Astrocyte (in vitro differentiated cells and primary cell): Measurements from ENCODE around the gene GID4. TPM values are rescaled to one million over a fixed set of nuclear protein-coding genes. Genes with fewer than 3 reads are reported as not detected.

Experiments
- DNase-seq: peaks from one replicate; pipeline ENCODE4 v3.0.0-alpha.2; 2010; ENCODE audit warnings: low read depth
- FAIRE-seq: peaks from 2 replicates; lab custom pipeline; 2011; peaks lifted over from hg19 to GRCh38; lab: Jason Lieb, UNC
- H2AFZ ChIP-seq: 2 replicates; pipeline ENCODE4 v1.6.0; 2012; ENCODE audit warnings: low read depth, low read length, inconsistent platforms
- H3K27ac ChIP-seq: 2 replicates; pipeline ENCODE4 v1.5.1; 2011; ENCODE audit warnings: low read depth, low read length, inconsistent platforms
- H3K27me3 ChIP-seq: 2 replicates; pipeline ENCODE4 v1.6.0; 2011; ENCODE audit warnings: low read length, inconsistent platforms; ENCODE audit not compliant: insufficient read depth
- H3K36me3 ChIP-seq: 2 replicates; pipeline ENCODE4 v1.5.1; 2011; ENCODE audit warnings: low read length, inconsistent platforms; ENCODE audit not compliant: insufficient read depth
- H3K4me1 ChIP-seq: 2 replicates; pipeline ENCODE4 v1.5.1; 2011; ENCODE audit warnings: low read length, inconsistent platforms; ENCODE audit not compliant: insufficient read depth
- H3K4me2 ChIP-seq: 2 replicates; pipeline ENCODE4 v1.6.0; 2012; ENCODE audit warnings: low read length, inconsistent platforms
- H3K4me3 ChIP-seq: 2 replicates; pipeline ENCODE4 v1.5.1; 2011; ENCODE audit warnings: low read depth, mild to moderate bottlenecking, low read length, inconsistent platforms; ENCODE audit not compliant: insufficient read depth
- H3K79me2 ChIP-seq: 2 replicates; pipeline ENCODE4 v1.6.0; 2012; ENCODE audit warnings: mild to moderate bottlenecking, low read length, inconsistent platforms; ENCODE audit not compliant: insufficient read depth
- H3K9ac ChIP-seq: 2 replicates; pipeline ENCODE4 v1.6.0; 2012; ENCODE audit warnings: mild to moderate bottlenecking, low read length, inconsistent platforms
- H3K9me3 ChIP-seq: 2 replicates; pipeline ENCODE4 v1.5.1; 2012; ENCODE audit warnings: low read depth, mild to moderate bottlenecking, low read length, inconsistent platforms; ENCODE audit not compliant: insufficient read depth
- H4K20me1 ChIP-seq: 2 replicates; pipeline ENCODE4 v1.6.0; 2012; ENCODE audit warnings: low read length, inconsistent platforms; ENCODE audit not compliant: insufficient read depth
- H3K27ac Mint-ChIP-seq: one replicate; pipeline ENCODE4 v1.8.0; 2021; ENCODE audit warnings: mild to moderate bottlenecking, mixed read lengths; ENCODE audit not compliant: unreplicated experiment
- H3K27me3 Mint-ChIP-seq: one replicate; pipeline ENCODE4 v1.8.0; 2021; ENCODE audit warnings: low read depth, mixed read lengths; ENCODE audit not compliant: unreplicated experiment
- H3K36me3 Mint-ChIP-seq: one replicate; pipeline ENCODE4 v1.8.0; 2021; ENCODE audit warnings: low read depth, mixed read lengths; ENCODE audit not compliant: unreplicated experiment
- H3K4me1 Mint-ChIP-seq: one replicate; pipeline ENCODE4 v1.8.0; 2021; ENCODE audit warnings: low read depth, mixed read lengths; ENCODE audit not compliant: unreplicated experiment
- H3K4me3 Mint-ChIP-seq: one replicate; pipeline ENCODE4 v1.8.0; 2021; ENCODE audit warnings: mild to moderate bottlenecking, moderate library complexity, mixed read lengths; ENCODE audit not compliant: unreplicated experiment
- H3K9me3 Mint-ChIP-seq: one replicate; pipeline ENCODE4 v1.8.0; 2021; ENCODE audit warnings: mild to moderate bottlenecking, mixed read lengths; ENCODE audit not compliant: unreplicated experiment
- EZH2 ChIP-seq: IDR thresholded peaks from 2 replicates; pipeline ENCODE4 v1.6.1; 2012; ENCODE audit warnings: mild to moderate bottlenecking, low read length, inconsistent platforms; ENCODE audit not compliant: insufficient read depth
- total RNA-seq: library from RNA; stranded (reverse); gene quantifications from 2 replicates; pipeline ENCODE4 v1.2.1, GENCODE V29; 2021
- TF ChIP-seq, protein P1 (sequence below): IDR thresholded peaks from 2 replicates; pipeline ENCODE4 v1.5.1; 2011; ENCODE audit warnings: low read depth, mild to moderate bottlenecking, inconsistent platforms, low read length, moderate library complexity; ENCODE audit not compliant: insufficient read depth

GID4 gene
- total RNA-seq, 1 donor from 2014 or later = 9.9 TPM

DNA sequence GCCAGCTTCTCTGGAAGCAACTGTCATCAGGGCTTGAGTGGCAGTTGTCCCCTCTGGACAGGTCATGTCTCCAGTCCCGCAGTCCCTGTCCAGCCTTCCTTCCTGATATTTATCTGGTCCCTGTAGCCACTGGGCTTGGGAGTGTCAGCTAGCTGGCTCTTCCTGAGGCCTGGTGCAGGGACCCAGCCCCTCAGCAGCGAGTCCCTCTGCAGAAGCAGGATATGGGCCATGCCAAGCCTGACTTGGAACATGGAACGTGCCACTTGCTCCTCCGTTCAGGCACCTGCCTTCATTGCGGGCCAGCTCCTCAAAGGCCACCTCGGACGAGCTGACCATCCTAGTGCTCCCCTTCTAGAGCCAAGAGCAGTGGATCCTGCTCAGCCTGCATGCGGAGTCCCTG, 40.3 kb upstream of the GID4 start:
- Mint-ChIP-seq H3K4me1 (peaks cover 17% of the 10 kb centered on the region), H3K27me3 (peaks cover 7% of the 10 kb centered on the region), H3K36me3 (peaks cover 3% of the 10 kb centered on the region), H3K4me3 (no peak overlapping the region), H3K9me3 (no peaks in the 10 kb centered on the region), H3K27ac (no peak overlapping the region)
- no peak overlapping the region for H2AFZ ChIP-seq
- H4K20me1 ChIP-seq = no peaks in the 10 kb centered on the region
- H3K9me3 ChIP-seq = no peaks in the 10 kb centered on the region
- H3K4me3 ChIP-seq = no peak overlapping the region
- H3K4me2 ChIP-seq = no peak overlapping the region
- H3K27me3 ChIP-seq = no peaks in the 10 kb centered on the region
- TF ChIP-seq, protein P1, sequence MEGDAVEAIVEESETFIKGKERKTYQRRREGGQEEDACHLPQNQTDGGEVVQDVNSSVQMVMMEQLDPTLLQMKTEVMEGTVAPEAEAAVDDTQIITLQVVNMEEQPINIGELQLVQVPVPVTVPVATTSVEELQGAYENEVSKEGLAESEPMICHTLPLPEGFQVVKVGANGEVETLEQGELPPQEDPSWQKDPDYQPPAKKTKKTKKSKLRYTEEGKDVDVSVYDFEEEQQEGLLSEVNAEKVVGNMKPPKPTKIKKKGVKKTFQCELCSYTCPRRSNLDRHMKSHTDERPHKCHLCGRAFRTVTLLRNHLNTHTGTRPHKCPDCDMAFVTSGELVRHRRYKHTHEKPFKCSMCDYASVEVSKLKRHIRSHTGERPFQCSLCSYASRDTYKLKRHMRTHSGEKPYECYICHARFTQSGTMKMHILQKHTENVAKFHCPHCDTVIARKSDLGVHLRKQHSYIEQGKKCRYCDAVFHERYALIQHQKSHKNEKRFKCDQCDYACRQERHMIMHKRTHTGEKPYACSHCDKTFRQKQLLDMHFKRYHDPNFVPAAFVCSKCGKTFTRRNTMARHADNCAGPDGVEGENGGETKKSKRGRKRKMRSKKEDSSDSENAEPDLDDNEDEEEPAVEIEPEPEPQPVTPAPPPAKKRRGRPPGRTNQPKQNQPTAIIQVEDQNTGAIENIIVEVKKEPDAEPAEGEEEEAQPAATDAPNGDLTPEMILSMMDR = no peak
- no peak for TF ChIP-seq EZH2
- FAIRE-seq (no peak), DNase-seq (no peak)
- H3K4me1 ChIP-seq = peaks cover 6% of the 10 kb centered on the region
- H3K9ac ChIP-seq = no peak overlapping the region
- H3K27ac ChIP-seq = no peak overlapping the region
- H3K79me2 ChIP-seq = no peaks in the 10 kb centered on the region
- no peaks in the 10 kb centered on the region for H3K36me3 ChIP-seq

DNA sequence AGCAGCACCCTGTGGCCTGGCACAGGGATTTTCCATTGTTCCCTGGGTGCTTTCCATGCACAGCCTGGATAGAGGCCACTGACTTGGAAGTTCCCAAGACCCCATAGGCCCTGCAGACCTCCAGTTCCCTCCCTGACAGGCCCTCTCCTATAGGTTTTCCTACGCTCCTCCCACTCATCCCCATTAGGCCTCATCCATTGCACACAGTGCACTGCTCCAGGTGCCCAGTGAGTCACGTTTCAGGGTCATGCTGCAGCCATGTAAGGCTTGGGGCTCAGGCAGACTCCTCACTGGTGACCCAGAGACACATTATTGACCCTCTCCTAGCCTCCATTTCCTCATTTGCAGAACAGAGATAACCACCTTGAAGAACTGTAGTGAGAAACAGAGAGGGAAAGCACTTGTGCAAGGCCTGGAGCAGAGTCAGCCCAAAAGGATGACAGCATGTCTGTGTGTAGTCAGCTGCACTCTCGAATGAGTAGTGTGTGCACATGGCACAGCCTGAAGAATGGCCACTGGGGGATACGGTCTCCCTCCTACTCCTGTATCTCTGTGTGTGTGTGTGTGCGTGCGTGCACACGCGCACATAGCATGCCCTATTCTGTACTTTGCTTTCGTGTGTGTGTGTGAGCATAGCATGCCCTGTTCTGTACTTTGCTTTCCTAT, 39.7 kb upstream of the GID4 start:
- no peaks in the 10 kb centered on the region for H3K9me3 ChIP-seq
- H3K4me1 Mint-ChIP-seq = peaks cover 17% of the 10 kb centered on the region
- no peaks in the 10 kb centered on the region for H3K27me3 ChIP-seq
- H3K36me3 ChIP-seq = no peaks in the 10 kb centered on the region
- TF ChIP-seq, protein P1 = no peak
- TF ChIP-seq EZH2 = no peak
- no peak overlapping the region for H3K4me3 ChIP-seq
- H4K20me1 ChIP-seq = no peaks in the 10 kb centered on the region
- H3K27ac Mint-ChIP-seq = no peak overlapping the region
- no peaks in the 10 kb centered on the region for H3K9me3 Mint-ChIP-seq
- peaks cover 7% of the 10 kb centered on the region for H3K27me3 Mint-ChIP-seq
- peaks cover 6% of the 10 kb centered on the region for H3K4me1 ChIP-seq
- no peak overlapping the region for H3K4me3 Mint-ChIP-seq
- peaks cover 3% of the 10 kb centered on the region for H3K36me3 Mint-ChIP-seq
- FAIRE-seq (no peak), DNase-seq (no peak)
- H3K27ac ChIP-seq = no peak overlapping the region
- H3K9ac ChIP-seq = no peak overlapping the region
- H3K79me2 ChIP-seq = no peaks in the 10 kb centered on the region
- no peak overlapping the region for H2AFZ ChIP-seq
- H3K4me2 ChIP-seq = no peak overlapping the region

DNA sequence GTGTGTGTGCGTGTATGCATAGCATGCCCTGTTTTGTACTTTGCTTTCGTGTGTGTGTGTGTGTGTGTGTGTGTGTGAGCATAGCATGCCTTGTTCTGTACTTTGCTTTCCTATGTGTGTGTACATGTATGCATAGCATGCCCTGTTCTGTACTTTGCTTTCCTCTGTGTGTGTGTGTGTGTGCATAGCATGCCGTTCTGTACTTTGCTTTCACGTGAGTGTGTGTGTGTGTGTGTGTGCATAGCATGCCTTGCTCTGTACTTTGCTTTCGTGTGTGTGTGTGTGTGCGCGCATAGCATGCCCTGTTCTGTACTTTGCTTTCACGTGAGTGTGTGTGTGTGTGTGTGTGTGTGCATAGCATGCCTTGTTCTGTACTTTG, 39.2 kb upstream of the GID4 start:
- Mint-ChIP-seq H3K27ac (no peak overlapping the region), H3K4me3 (no peak overlapping the region), H3K9me3 (no peaks in the 10 kb centered on the region), H3K27me3 (peaks cover 4% of the 10 kb centered on the region), H3K36me3 (peaks cover 3% of the 10 kb centered on the region), H3K4me1 (peaks cover 12% of the 10 kb centered on the region)
- Histone ChIP-seq H3K27me3 (no peaks in the 10 kb centered on the region), H3K4me1 (peaks cover 6% of the 10 kb centered on the region), H3K9me3 (no peaks in the 10 kb centered on the region), H4K20me1 (no peaks in the 10 kb centered on the region), H3K36me3 (no peaks in the 10 kb centered on the region), H3K9ac (no peak overlapping the region), H3K4me2 (no peak overlapping the region), H3K79me2 (no peaks in the 10 kb centered on the region), H3K27ac (no peak overlapping the region), H2AFZ (no peak overlapping the region), H3K4me3 (no peak overlapping the region)
- FAIRE-seq (no peak), DNase-seq (no peak)
- TF ChIP-seq, protein P1 = no peak
